GM23338 (cell line): ENCODE measurements around the gene LMF1. TPM values are rescaled to one million over a fixed set of nuclear protein-coding genes. Genes with fewer than 3 reads are reported as not detected.

ENCODE experiments used
- ATAC-seq: fragments of 200-7000 bp; cut with Tn5 transposase; 3 replicates; pipeline ENCODE4 v1.9.1; 2020
- DNase-seq: peaks from one replicate; pipeline ENCODE4 v3.0.0-alpha.2; 2015; ENCODE audit warnings: low spot score
- H2AFZ ChIP-seq: fragments of 200-600 bp; sonication (generic); 2 replicates; pipeline ENCODE4 v1.8.0; 2016; ENCODE audit warnings: antibody characterized with exemption, mild to moderate bottlenecking, moderate library complexity
- H3F3A ChIP-seq: fragments of 200-600 bp; sonication (generic); replicated peaks from 2 replicates; pipeline ENCODE4 v1.8.0; 2017; ENCODE audit warnings: antibody characterized with exemption, mixed run types, low read depth
- H3K27ac ChIP-seq: fragments of 200-600 bp; sonication (generic); 2 replicates; pipeline ENCODE4 v1.6.1; 2016; ENCODE audit warnings: low read depth
- H3K27me3 ChIP-seq: fragments of 200-600 bp; sonication (generic); 2 replicates; pipeline ENCODE4 v1.8.0; 2016; ENCODE audit warnings: mild to moderate bottlenecking, mixed run types, moderate library complexity; ENCODE audit not compliant: insufficient read depth
- H3K36me3 ChIP-seq: fragments of 200-600 bp; sonication (generic); 2 replicates; pipeline ENCODE4 v1.8.0; 2016; ENCODE audit warnings: mild to moderate bottlenecking; ENCODE audit not compliant: insufficient read depth
- H3K4me1 ChIP-seq: fragments of 200-600 bp; sonication (generic); 2 replicates; pipeline ENCODE4 v1.8.0; 2016; ENCODE audit warnings: mild to moderate bottlenecking, moderate library complexity; ENCODE audit not compliant: insufficient read depth
- H3K4me2 ChIP-seq: fragments of 200-600 bp; sonication (generic); 2 replicates; pipeline ENCODE4 v1.7.1; 2017; ENCODE audit warnings: mixed run types
- H3K4me3 ChIP-seq: fragments of 200-600 bp; sonication (generic); 2 replicates; pipeline ENCODE4 v1.6.1; 2016; ENCODE audit warnings: mixed run types
- H3K79me2 ChIP-seq: fragments of 200-600 bp; sonication (generic); replicated peaks from 2 replicates; pipeline ENCODE4 v1.8.0; 2017; ENCODE audit warnings: mild to moderate bottlenecking; ENCODE audit not compliant: insufficient read depth
- H3K9me2 ChIP-seq: fragments of 200-600 bp; sonication (generic); 2 replicates; pipeline ENCODE4 v1.8.0; 2017; ENCODE audit not compliant: insufficient read depth
- H4K20me1 ChIP-seq: fragments of 200-600 bp; sonication (generic); replicated peaks from 2 replicates; pipeline ENCODE4 v1.8.0; 2017; ENCODE audit warnings: mild to moderate bottlenecking; ENCODE audit not compliant: insufficient read depth
- H3K27ac Mint-ChIP-seq: 2 replicates; pipeline ENCODE4 v1.8.0; 2020; ENCODE audit warnings: inconsistent platforms, mild to moderate bottlenecking, moderate library complexity, mixed read lengths
- H3K27me3 Mint-ChIP-seq: 3 replicates; pipeline ENCODE4 v1.8.0; 2022; ENCODE audit warnings: low read depth, mild to moderate bottlenecking, moderate library complexity, mixed read lengths, inconsistent platforms; ENCODE audit not compliant: insufficient read depth, poor library complexity
- H3K36me3 Mint-ChIP-seq: 3 replicates; pipeline ENCODE4 v1.8.0; 2021; ENCODE audit warnings: low read depth, mild to moderate bottlenecking, inconsistent platforms, moderate library complexity, mixed read lengths
- H3K4me1 Mint-ChIP-seq: 3 replicates; pipeline ENCODE4 v1.8.0; 2020; ENCODE audit warnings: mild to moderate bottlenecking, inconsistent platforms, mixed read lengths
- H3K4me3 Mint-ChIP-seq: 3 replicates; pipeline ENCODE4 v1.8.0; 2021; ENCODE audit warnings: moderate library complexity, mild to moderate bottlenecking, inconsistent platforms, mixed read lengths
- H3K9me3 Mint-ChIP-seq: 3 replicates; pipeline ENCODE4 v1.8.0; 2020; ENCODE audit warnings: moderate library complexity, mild to moderate bottlenecking, inconsistent platforms, mixed read lengths
- CREB1 ChIP-seq: fragments of 250-450 bp; sonication (Bioruptor Pico); IDR thresholded peaks from 2 replicates; pipeline ENCODE4 v1.5.0; 2020; ENCODE audit warnings: low read depth, mild to moderate bottlenecking, moderate library complexity
- CTCF ChIP-seq, 2 experiments: fragments of 200-600 bp in 1 of 2; sonication (generic) in 1 of 2; conservative IDR thresholded peaks; 2 replicates each; pipeline versions ENCODE4 v1.5.1 to v1.6.1; 2016 to 2017; ENCODE audit warnings: antibody characterized with exemption in 2 of 2, low read depth in 2 of 2, mild to moderate bottlenecking in 2 of 2, moderate library complexity in 1 of 2
- EZH2phosphoT487 ChIP-seq: fragments of 200-600 bp; sonication (generic); IDR thresholded peaks from one replicate; pipeline ENCODE4 v1.8.1; 2018; ENCODE audit warnings: antibody characterized with exemption; ENCODE audit not compliant: unreplicated experiment
- JUNB ChIP-seq: IDR thresholded peaks from one replicate; pipeline ENCODE4 v1.6.1; 2016; ENCODE audit warnings: antibody characterized with exemption; ENCODE audit not compliant: unreplicated experiment
- ZNF331 ChIP-seq: fragments of 250-450 bp; sonication (Bioruptor Pico); IDR thresholded peaks from 2 replicates; pipeline ENCODE4 v1.5.0; 2020; ENCODE audit warnings: low read depth, mild to moderate bottlenecking, moderate library complexity
- polyA plus RNA-seq: library from polyadenylated mRNA; unstranded; fragments of >200 nt; fragmentation: Nextera tagmentation; extraction: Ambion mirVana; gene quantifications from 2 replicates; pipeline ENCODE4 v1.2.1, GENCODE V29; 2016
- total RNA-seq: library from RNA; depleted of rRNA; stranded (reverse); fragments of >200 nt; shearing (Covaris generic); gene quantifications from 2 replicates; pipeline ENCODE4 v1.2.3, GENCODE V29; 2014
- TF ChIP-seq, protein P1 (sequence below): IDR thresholded peaks from one replicate; pipeline ENCODE4 v1.6.1; 2018; ENCODE audit warnings: antibody characterized with exemption; ENCODE audit not compliant: unreplicated experiment
- TF ChIP-seq, protein P2 (sequence below): fragments of 250-450 bp; sonication (Bioruptor Pico); IDR thresholded peaks from 2 replicates; pipeline ENCODE4 v1.5.0; 2020; ENCODE audit warnings: mild to moderate bottlenecking, moderate library complexity
- TF ChIP-seq, protein P3 (sequence below): IDR thresholded peaks from 2 replicates; pipeline ENCODE4 v1.6.1; 2016; ENCODE audit warnings: antibody characterized with exemption

Gene LMF1
- total and polyA plus RNA-seq, 2 experiments from 2014 or later: 4.2 to 10.1 TPM

GRCh38 chr16:921321-921905 lies 49.4 kb downstream of the LMF1 start:
- H3K4me3 ChIP-seq: no peak overlapping the region

DNA sequence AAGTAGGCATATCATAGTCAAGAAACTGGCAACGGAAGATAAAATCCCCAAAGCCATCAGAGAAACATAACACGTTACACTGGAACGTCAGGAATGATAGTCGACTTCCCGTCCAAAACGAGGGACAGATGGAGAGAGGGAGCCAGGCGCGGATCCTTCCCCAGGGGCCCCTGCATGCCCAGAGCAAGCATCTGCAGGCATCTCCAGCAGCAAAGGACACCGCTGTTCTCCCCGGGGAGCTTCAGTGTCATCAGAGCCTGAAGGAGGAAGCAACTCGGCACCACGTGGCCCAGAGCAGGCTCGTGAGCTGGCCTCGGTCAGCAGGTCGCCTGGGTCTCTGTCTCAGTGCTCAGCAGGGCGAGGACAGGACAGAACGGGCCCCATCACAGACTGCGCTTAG lies 50.1 kb downstream of the LMF1 start:
- no peaks in the 10 kb centered on the region for H3K4me1 ChIP-seq
- DNase-seq (no peak), ATAC-seq (no peak)
- no peaks in the 10 kb centered on the region for H4K20me1 ChIP-seq
- H2AFZ ChIP-seq: no peak overlapping the region
- H3K27me3 Mint-ChIP-seq: no peaks in the 10 kb centered on the region
- no peak overlapping the region for H3K27ac Mint-ChIP-seq
- 0 out of 2 replicates have a peak, but pooled peaks cover under 1% of the 10 kb centered on the region for H3F3A ChIP-seq
- no peaks in the 10 kb centered on the region for H3K79me2 ChIP-seq
- no peak overlapping the region for H3K4me3 Mint-ChIP-seq
- H3K36me3 Mint-ChIP-seq: peaks cover 19% of the 10 kb centered on the region
- 0 out of 2 replicates have a peak, but pooled peaks cover 3% of the 10 kb centered on the region for H3K36me3 ChIP-seq
- H3K9me2 ChIP-seq: 0 out of 2 replicates have a peak, but pooled peaks cover 2% of the 10 kb centered on the region
- H3K27ac ChIP-seq: no peak overlapping the region
- no peaks in the 10 kb centered on the region for H3K4me1 Mint-ChIP-seq
- peaks cover 38% of the 10 kb centered on the region for H3K9me3 Mint-ChIP-seq
- no peak overlapping the region for H3K4me2 ChIP-seq
- H3K27me3 ChIP-seq: no peaks in the 10 kb centered on the region
- H3K4me3 ChIP-seq: no peak overlapping the region
- TF ChIP-seq, protein P1, sequence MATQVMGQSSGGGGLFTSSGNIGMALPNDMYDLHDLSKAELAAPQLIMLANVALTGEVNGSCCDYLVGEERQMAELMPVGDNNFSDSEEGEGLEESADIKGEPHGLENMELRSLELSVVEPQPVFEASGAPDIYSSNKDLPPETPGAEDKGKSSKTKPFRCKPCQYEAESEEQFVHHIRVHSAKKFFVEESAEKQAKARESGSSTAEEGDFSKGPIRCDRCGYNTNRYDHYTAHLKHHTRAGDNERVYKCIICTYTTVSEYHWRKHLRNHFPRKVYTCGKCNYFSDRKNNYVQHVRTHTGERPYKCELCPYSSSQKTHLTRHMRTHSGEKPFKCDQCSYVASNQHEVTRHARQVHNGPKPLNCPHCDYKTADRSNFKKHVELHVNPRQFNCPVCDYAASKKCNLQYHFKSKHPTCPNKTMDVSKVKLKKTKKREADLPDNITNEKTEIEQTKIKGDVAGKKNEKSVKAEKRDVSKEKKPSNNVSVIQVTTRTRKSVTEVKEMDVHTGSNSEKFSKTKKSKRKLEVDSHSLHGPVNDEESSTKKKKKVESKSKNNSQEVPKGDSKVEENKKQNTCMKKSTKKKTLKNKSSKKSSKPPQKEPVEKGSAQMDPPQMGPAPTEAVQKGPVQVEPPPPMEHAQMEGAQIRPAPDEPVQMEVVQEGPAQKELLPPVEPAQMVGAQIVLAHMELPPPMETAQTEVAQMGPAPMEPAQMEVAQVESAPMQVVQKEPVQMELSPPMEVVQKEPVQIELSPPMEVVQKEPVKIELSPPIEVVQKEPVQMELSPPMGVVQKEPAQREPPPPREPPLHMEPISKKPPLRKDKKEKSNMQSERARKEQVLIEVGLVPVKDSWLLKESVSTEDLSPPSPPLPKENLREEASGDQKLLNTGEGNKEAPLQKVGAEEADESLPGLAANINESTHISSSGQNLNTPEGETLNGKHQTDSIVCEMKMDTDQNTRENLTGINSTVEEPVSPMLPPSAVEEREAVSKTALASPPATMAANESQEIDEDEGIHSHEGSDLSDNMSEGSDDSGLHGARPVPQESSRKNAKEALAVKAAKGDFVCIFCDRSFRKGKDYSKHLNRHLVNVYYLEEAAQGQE: no peak
- TF ChIP-seq, protein P2, sequence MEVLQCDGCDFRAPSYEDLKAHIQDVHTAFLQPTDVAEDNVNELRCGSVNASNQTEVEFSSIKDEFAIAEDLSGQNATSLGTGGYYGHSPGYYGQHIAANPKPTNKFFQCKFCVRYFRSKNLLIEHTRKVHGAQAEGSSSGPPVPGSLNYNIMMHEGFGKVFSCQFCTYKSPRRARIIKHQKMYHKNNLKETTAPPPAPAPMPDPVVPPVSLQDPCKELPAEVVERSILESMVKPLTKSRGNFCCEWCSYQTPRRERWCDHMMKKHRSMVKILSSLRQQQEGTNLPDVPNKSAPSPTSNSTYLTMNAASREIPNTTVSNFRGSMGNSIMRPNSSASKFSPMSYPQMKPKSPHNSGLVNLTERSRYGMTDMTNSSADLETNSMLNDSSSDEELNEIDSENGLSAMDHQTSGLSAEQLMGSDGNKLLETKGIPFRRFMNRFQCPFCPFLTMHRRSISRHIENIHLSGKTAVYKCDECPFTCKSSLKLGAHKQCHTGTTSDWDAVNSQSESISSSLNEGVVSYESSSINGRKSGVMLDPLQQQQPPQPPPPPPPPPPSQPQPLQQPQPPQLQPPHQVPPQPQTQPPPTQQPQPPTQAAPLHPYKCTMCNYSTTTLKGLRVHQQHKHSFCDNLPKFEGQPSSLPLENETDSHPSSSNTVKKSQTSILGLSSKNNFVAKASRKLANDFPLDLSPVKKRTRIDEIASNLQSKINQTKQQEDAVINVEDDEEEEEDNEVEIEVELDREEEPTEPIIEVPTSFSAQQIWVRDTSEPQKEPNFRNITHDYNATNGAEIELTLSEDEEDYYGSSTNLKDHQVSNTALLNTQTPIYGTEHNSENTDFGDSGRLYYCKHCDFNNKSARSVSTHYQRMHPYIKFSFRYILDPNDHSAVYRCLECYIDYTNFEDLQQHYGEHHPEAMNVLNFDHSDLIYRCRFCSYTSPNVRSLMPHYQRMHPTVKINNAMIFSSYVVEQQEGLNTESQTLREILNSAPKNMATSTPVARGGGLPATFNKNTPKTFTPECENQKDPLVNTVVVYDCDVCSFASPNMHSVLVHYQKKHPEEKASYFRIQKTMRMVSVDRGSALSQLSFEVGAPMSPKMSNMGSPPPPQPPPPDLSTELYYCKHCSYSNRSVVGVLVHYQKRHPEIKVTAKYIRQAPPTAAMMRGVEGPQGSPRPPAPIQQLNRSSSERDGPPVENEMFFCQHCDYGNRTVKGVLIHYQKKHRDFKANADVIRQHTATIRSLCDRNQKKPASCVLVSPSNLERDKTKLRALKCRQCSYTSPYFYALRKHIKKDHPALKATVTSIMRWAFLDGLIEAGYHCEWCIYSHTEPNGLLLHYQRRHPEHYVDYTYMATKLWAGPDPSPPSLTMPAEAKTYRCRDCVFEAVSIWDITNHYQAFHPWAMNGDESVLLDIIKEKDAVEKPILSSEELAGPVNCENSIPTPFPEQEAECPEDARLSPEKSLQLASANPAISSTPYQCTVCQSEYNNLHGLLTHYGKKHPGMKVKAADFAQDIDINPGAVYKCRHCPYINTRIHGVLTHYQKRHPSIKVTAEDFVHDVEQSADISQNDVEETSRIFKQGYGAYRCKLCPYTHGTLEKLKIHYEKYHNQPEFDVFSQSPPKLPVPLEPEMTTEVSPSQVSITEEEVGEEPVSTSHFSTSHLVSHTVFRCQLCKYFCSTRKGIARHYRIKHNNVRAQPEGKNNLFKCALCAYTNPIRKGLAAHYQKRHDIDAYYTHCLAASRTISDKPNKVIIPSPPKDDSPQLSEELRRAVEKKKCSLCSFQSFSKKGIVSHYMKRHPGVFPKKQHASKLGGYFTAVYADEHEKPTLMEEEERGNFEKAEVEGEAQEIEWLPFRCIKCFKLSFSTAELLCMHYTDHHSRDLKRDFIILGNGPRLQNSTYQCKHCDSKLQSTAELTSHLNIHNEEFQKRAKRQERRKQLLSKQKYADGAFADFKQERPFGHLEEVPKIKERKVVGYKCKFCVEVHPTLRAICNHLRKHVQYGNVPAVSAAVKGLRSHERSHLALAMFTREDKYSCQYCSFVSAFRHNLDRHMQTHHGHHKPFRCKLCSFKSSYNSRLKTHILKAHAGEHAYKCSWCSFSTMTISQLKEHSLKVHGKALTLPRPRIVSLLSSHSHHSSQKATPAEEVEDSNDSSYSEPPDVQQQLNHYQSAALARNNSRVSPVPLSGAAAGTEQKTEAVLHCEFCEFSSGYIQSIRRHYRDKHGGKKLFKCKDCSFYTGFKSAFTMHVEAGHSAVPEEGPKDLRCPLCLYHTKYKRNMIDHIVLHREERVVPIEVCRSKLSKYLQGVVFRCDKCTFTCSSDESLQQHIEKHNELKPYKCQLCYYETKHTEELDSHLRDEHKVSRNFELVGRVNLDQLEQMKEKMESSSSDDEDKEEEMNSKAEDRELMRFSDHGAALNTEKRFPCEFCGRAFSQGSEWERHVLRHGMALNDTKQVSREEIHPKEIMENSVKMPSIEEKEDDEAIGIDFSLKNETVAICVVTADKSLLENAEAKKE: no peak
- no peak for TF ChIP-seq CREB1 (CRISPR knock-in tag)
- TF ChIP-seq, protein P3, sequence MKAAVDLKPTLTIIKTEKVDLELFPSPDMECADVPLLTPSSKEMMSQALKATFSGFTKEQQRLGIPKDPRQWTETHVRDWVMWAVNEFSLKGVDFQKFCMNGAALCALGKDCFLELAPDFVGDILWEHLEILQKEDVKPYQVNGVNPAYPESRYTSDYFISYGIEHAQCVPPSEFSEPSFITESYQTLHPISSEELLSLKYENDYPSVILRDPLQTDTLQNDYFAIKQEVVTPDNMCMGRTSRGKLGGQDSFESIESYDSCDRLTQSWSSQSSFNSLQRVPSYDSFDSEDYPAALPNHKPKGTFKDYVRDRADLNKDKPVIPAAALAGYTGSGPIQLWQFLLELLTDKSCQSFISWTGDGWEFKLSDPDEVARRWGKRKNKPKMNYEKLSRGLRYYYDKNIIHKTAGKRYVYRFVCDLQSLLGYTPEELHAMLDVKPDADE: no peak
- TF ChIP-seq ZNF331 (CRISPR knock-in tag): no peak
- TF ChIP-seq EZH2phosphoT487: no peak
- TF ChIP-seq CTCF (conservative IDR thresholded peaks at IDR 0.05; ENCODE audit: low read depth in 2 of 2): no peak

More at GRCh38 chr16:921321-921905, 49.4 kb downstream of the LMF1 start:
- Mint-ChIP-seq H3K4me1 (no peaks in the 10 kb centered on the region), H3K4me3 (no peak overlapping the region), H3K27me3 (no peaks in the 10 kb centered on the region), H3K27ac (no peak overlapping the region; the same call in 1 of the 2 replicates), H3K36me3 (peaks cover 26% of the 10 kb centered on the region), H3K9me3 (peaks cover 45% of the 10 kb centered on the region)
- Histone ChIP-seq H3K4me2 (no peak overlapping the region), H2AFZ (no peak overlapping the region), H3K4me1 (no peaks in the 10 kb centered on the region), H3K27ac (no peak overlapping the region), H3F3A (peaks cover 6% of the 10 kb centered on the region; the same call in 1 of the 2 replicates), H4K20me1 (no peaks in the 10 kb centered on the region), H3K79me2 (no peaks in the 10 kb centered on the region), H3K27me3 (no peaks in the 10 kb centered on the region), H3K36me3 (0 out of 2 replicates have a peak, but pooled peaks cover 5% of the 10 kb centered on the region), H3K9me2 (0 out of 2 replicates have a peak, but pooled peaks cover 2% of the 10 kb centered on the region)
- ATAC-seq (no peak), DNase-seq (no peak)
- no peak for TF ChIP-seq ZNF331 (CRISPR knock-in tag)
- TF ChIP-seq JUNB: no peak
